ENCODE data around the gene SKAP1. TPM values are rescaled to one million over a fixed set of nuclear protein-coding genes. Genes with fewer than 3 reads are reported as not detected.

Gene SKAP1
- total and polyA plus RNA-seq, 8 donors = 2.4 to 4.4 (median 3.2) TPM; not detected in 2

GRCh38 chr17:48348352-48348751, 81.7 kb downstream of the SKAP1 start:
- TF ChIP-seq POLR2A (IDR thresholded peaks at IDR 0.05) (no peak), POLR2AphosphoS5 (IDR thresholded peaks at IDR 0.05) (no peak), EP300 (IDR thresholded peaks at IDR 0.05) (no peak), CTCF (IDR thresholded peaks at IDR 0.05) (no peak)
- Histone ChIP-seq H3K36me3 (no peaks in the 10 kb centered on the region), H3K4me1 (peaks cover 0 to 4% (median 0%) of the 10 kb centered on the region in 4 donors), H3K27me3 (peaks cover 0 to 23% (median 4%) of the 10 kb centered on the region in 3 donors), H3K4me3 (no peak overlapping the region), H3K27ac (no peak overlapping the region), H3K9me3 (no peaks in the 10 kb centered on the region)
- intact Hi-C loops (cut with DNase I; ENCODE audit: low total_unique reads) = no loop called here
- no peak for DNase-seq

GRCh38 chr17:48347177-48347576, 82.8 kb downstream of the SKAP1 start:
- intact Hi-C loops (cut with DNase I; ENCODE audit: low total_unique reads) = no loop called here
- Histone ChIP-seq H3K27ac (no peak overlapping the region), H3K4me1 (peaks cover 0 to 3% (median 0%) of the 10 kb centered on the region in 4 donors), H3K36me3 (no peaks in the 10 kb centered on the region), H3K4me3 (no peak overlapping the region), H3K27me3 (peaks cover 0 to 31% (median 8%) of the 10 kb centered on the region in 3 donors), H3K9me3 (no peaks in the 10 kb centered on the region)
- TF ChIP-seq CTCF (IDR thresholded peaks at IDR 0.05) (no peak), POLR2AphosphoS5 (IDR thresholded peaks at IDR 0.05) (no peak), EP300 (IDR thresholded peaks at IDR 0.05) (no peak), POLR2A (IDR thresholded peaks at IDR 0.05) (no peak)
- DNase-seq = no peak

- Histone ChIP-seq H3K27ac (no peak overlapping the region), H3K4me3 (no peak overlapping the region), H3K4me1 (no peaks in the 10 kb centered on the region), H3K36me3 (no peaks in the 10 kb centered on the region), H3K27me3 (peaks cover 0 to 40% (median 12%) of the 10 kb centered on the region in 3 donors), H3K9me3 (no peaks in the 10 kb centered on the region)
- TF ChIP-seq POLR2A (IDR thresholded peaks at IDR 0.05) (no peak), POLR2AphosphoS5 (IDR thresholded peaks at IDR 0.05) (no peak), EP300 (IDR thresholded peaks at IDR 0.05) (no peak), CTCF (IDR thresholded peaks at IDR 0.05) (no peak)
- no peak for DNase-seq
- intact Hi-C loops (cut with DNase I; ENCODE audit: low total_unique reads) = no loop called here
Measured at GRCh38 chr17:48344251-48344650, 85.8 kb downstream of the SKAP1 start.

GRCh38 chr17:48340916-48341315, 89.1 kb downstream of the SKAP1 start:
- Histone ChIP-seq H3K9me3 (no peaks in the 10 kb centered on the region), H3K4me3 (no peak overlapping the region), H3K27me3 (peaks cover 0 to 46% (median 23%) of the 10 kb centered on the region in 3 donors), H3K4me1 (no peaks in the 10 kb centered on the region), H3K36me3 (no peaks in the 10 kb centered on the region), H3K27ac (no peak overlapping the region)
- WGBS, 5 donors = 89 to 93% (median 91%) methylated on average over 2 of the region's 2 CpGs
- intact Hi-C loops (cut with DNase I; ENCODE audit: low total_unique reads) = no loop called here
- DNase-seq = no peak
- TF ChIP-seq POLR2A (IDR thresholded peaks at IDR 0.05) (no peak), CTCF (IDR thresholded peaks at IDR 0.05) (no peak), EP300 (IDR thresholded peaks at IDR 0.05) (no peak), POLR2AphosphoS5 (IDR thresholded peaks at IDR 0.05) (no peak)

Measured in stomach (tissue), 9 donors.